Hematopoietic multipotent progenitor cell treated with erythropoietin and hydrocortisone succinate and interleukin-3 and kit ligand, for 15 days (in vitro differentiated cells): ENCODE data around the gene TGIF1.
"Not testable (repeated sequence)": the region's sequence is repeated elsewhere in the genome, so short reads cannot be mapped to it uniquely, and the experiment has no call there.

Experiments used
- DNase-seq: peaks from one replicate; pipeline ENCODE4 v3.0.0-alpha.2; 2015; ENCODE audit warnings: low spot score

TGIF1 gene

DNA sequence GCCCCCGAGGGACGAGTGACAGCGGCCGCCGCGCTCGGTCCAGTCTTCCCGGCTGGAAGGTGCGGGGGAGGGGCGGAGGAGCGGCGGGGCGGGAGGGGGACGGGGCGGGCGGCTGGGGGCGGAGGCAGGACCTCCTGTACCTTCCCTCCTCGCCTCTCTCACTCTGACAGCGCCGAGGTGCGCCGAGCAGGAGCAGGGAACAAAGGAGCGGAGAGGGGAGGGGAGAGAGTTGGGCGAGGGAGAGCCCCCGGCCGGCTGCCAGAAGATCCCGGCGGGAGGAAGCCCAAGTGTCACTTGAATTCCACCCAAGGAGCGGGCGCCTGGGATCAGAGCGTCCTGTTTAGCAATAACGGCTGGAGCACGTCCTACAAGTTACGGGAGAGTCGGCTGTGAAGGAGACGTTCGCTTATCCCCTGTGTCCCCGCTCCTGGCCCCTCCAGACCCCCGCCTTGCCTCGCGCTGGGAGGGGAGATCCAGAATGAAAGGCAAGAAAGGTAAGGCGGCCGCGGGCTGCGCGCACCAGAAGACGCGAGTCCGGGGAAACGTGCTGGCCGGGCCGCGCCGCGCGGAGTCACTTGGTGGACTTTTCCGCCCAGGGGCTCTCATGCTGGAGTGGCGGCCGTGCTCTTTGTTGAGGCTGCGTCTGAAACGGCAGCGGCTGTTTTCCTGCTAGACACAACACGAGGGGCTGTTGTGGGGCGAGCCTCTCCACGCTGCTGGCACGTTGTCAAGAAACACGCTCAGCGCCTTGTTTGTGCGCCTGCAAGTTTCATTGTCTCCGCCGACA lies at the start of gene TGIF1:
Gene TGIF1 (plus strand): TSS at position 161 of the 787 bp plus-strand sequence. CDS start 318 bp downstream, at position 479.
- DNase-seq, result peak; percentile 66

GRCh38 chr18:3400567-3401296 lies 49.2 kb upstream of the TGIF1 start:
- no peak for DNase-seq

- DNase-seq, result no peak
Measured at GRCh38 chr18:3401669-3402620, 48.0 kb upstream of the TGIF1 start.

DNA sequence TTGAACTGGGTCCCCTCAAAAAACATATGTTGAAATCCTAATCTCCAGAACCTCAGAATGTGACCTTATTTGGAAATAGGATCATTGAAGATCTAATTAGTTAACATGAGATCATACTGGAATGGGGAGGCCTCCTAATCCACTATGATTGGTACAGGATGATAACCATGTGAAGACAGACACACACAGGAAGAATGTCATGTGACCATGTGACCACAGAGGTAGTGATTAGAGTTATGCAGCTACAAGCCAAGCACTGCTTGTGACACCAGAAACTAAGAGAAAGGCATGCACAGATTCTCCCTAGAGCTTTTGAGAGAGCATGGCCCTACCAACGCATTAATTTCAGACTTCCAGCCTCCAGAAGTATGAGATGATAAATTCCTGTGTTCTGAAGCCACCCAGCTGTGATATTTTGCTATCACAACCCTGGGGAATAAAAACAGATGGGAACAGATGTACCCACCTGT lies 47.0 kb upstream of the TGIF1 start:
- no peak for DNase-seq

DNA sequence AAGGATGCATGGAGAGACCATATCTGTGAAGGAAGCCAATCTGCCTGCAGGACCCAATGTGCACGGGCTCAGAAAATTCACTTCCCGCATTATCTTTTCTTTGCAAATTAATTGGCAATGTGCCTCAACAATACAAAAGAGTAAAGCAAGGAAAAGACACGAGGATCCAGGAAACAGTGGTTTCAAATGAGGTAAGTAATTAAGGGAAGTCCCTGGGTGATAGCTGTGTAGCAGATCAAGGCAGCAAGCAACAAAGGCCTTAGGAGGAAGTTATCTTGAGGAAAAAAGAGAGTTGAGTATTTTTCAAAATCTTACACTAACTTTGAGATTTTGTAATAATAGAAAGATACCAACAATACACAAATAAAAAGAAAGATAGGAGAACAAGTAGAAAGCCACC lies 44.3 kb upstream of the TGIF1 start:
- DNase-seq, result no peak

GRCh38 chr18:3408107-3408506 lies 41.9 kb upstream of the TGIF1 start:
- DNase-seq, result no peak

DNA sequence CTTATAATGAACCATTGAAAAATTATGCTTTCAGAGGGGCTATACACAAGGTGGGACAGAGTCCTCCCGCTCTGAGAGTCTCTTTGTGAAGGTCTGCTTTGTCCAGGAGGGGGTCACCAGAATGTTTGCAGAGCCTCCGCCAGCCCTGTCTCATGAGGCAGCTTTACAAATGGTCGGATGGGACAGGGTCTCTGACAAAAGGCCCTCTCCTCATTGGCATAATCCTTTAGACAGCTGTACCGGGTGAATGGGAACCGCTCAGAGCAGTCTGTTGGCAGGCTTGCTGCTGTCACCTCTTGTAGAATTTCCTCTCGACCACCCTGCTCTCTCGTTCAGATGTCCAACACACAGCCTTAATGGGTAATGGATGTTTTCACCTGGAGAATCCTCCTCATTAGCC lies 40.2 kb upstream of the TGIF1 start:
- DNase-seq, result no peak

- no peak for DNase-seq
Measured at GRCh38 chr18:3410273-3410672, 39.7 kb upstream of the TGIF1 start.

GRCh38 chr18:3410876-3411275 lies 39.1 kb upstream of the TGIF1 start:
- not testable (repeated sequence) for DNase-seq

DNA sequence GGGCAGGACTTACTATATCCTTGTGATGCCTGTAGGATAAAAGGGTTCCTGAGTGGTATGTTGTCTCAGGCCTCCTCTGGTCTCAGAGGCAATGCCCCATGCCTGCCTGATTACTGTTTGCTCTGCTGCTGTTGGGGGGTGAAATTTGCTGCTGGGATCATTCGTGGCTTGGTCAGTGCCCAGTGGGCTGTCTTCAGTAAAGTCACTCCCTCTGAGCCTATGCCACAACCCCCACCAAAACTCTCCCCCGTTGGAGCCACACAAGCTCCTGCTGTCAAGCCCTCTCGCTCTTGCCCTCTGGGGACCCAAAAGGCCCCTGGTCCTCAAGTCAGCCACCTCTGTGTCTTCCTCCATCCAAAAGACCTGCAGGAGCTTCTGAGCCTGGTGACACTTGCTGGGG lies 38.6 kb upstream of the TGIF1 start:
- no peak for DNase-seq

DNA sequence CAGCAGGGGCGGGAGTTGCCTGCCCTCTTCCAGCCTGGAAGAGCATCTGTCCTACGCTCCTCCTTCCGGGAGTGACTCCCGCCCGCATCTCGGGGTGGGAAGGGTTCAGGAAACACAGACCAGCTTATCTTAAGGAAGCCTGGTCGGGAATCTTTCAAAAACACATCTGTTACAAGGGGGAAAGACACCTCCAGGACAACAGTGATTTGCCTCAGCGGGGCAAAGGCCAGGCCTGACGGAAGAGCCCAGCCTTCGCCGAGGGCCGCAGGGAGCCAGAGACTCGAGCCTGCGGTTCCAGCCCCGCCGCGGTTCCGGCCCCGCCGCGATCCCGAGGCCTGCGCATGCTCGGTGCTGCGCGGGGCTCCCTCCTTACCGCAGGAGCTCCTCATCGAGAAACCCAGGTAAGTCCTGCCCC lies 38.1 kb upstream of the TGIF1 start:
- DNase-seq, result no peak

GRCh38 chr18:3412528-3412927 lies 37.4 kb upstream of the TGIF1 start:
- not testable (repeated sequence) for DNase-seq

- DNase-seq, result no peak
Measured at GRCh38 chr18:3415110-3415509, 34.9 kb upstream of the TGIF1 start.

- no peak for DNase-seq
Measured at GRCh38 chr18:3418083-3418482, 31.9 kb upstream of the TGIF1 start.

GRCh38 chr18:3420919-3421279 lies 29.1 kb upstream of the TGIF1 start:
- no peak for DNase-seq

DNA sequence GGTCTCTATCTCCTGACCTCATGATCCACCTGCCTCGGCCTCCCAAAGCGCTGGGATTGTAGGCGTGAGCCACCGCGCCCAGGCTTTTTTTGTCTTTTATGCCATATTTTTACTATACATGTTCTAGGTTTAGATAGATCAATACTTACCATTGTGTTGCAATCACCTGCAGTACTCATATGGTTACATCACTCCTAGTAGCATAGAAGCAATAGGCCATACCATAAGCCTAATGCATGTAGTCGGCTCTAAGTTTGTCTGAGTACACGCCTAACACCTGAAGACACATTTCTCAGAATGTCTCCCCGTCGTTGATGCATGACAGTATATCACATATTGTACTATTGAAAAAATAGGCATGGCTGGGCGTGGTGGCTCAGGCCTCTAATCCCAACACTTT lies 27.1 kb upstream of the TGIF1 start:
- DNase-seq, result no peak

GRCh38 chr18:3424280-3424890 lies 25.6 kb upstream of the TGIF1 start:
- DNase-seq, result no peak

DNA sequence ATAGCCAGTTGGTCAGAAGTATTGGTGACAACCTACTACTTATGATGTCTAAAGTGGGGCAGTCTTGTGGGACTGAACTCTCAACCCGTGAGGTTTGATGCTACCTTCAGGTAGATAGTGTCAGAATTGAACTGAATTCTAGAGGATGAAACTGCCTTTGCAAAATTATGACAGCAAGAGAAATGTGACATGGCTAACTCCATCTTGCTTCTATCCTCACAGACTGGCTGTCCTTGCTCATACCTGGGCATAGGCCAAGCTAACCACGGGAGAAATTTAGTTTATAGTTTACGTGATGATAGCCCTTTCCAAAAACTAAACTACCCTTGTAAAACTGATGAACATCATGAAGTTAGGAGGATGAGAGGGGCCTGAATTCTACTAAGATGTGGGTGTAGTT lies 24.9 kb upstream of the TGIF1 start:
- DNase-seq, result no peak

DNA sequence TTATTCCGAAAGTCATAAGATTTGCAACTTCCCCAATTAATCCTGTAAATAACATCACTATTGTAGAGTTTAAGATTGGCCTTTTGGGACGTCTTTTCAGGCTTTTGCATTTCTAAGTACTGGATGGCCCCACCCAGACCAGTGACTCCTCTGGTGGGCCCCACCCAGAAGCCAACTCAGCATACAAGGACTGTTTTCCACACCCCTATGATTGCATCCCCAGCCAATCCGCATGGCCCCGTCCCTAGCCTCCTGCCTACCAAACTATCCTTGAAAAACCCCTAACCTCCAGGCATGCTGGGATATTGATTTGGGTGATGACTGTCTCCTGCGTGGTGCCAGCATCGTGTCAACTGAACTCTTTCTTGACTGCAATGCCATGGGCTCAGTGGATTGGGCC lies 24.5 kb upstream of the TGIF1 start:
- DNase-seq, result peak; percentile 60

DNA sequence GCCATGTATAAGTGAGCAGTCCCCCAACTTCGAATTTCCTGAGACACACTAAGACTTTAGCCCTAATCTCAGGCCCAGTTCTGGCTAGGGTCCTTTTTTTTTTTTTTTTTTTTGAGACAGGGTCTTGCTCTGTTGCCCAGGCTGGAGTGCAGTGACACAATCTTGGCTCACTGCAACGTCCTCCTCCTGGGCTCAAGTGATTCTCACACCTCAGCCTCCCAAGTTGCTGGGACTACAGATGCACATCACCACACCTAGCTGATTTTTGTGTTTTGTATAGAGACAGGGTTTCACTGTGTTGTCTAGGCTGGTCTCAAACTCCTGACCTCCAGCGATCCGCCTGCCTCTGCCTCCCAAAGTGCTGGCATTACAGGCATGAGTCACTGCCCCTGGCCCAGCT lies 23.9 kb upstream of the TGIF1 start:
- DNase-seq, result no peak

- no peak for DNase-seq
Measured at GRCh38 chr18:3427944-3428343, 22.0 kb upstream of the TGIF1 start.

GRCh38 chr18:3429121-3429520 lies 20.9 kb upstream of the TGIF1 start:
- no peak for DNase-seq
